ENCODE data around the gene SUFU. TPM values are rescaled to one million over a fixed set of nuclear protein-coding genes. Genes with fewer than 3 reads are reported as not detected.

Gene SUFU
- total and polyA plus RNA-seq, 7 donors, result 1.2 to 10.5 (median 6.6) TPM

DNA sequence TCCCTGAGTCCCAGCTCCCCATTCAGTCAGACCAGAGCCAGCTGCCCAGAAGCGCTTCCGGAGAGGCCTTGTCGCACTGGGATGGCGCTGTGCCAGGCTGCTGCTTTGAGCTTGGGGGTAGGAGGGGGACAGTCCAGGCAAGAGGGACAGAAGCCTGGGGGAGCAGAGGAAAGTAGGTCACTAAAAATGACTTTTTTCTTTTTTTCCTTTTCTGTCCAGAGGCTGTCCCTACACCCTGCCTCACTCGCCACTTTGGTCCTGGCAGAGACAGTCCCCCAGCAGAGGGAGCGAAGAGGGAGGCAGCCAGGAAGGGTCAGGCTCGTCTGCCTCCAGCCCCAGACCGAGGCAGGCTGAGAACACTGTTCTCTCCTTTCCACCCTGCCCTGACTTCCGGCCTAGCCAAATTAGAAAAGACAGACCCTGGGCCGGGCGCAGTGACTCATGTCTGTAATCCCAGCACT lies 124.7 kb downstream of the SUFU start:
- peak; percentile 88 for DNase-seq
- Histone ChIP-seq H3K4me3 (no peak overlapping the region), H3K36me3 (peaks cover 0 to 7% (median 0%) of the 10 kb centered on the region in 4 donors), H3K4me1 (peaks cover 0 to 91% (median 88%) of the 10 kb centered on the region in 4 donors), H3K27me3 (no peaks in the 10 kb centered on the region), H3K9me3 (no peaks in the 10 kb centered on the region), H3K27ac (peak overlapping the region; percentile 81 to 94 (median 88))
- 76 to 78% methylated on average over 11 of the region's 11 CpGs for WGBS, 2 donors
- peak in 1 of 4 donors; percentile 29 for TF ChIP-seq POLR2AphosphoS5 (IDR thresholded peaks at IDR 0.05)
- TF ChIP-seq, protein P1, sequence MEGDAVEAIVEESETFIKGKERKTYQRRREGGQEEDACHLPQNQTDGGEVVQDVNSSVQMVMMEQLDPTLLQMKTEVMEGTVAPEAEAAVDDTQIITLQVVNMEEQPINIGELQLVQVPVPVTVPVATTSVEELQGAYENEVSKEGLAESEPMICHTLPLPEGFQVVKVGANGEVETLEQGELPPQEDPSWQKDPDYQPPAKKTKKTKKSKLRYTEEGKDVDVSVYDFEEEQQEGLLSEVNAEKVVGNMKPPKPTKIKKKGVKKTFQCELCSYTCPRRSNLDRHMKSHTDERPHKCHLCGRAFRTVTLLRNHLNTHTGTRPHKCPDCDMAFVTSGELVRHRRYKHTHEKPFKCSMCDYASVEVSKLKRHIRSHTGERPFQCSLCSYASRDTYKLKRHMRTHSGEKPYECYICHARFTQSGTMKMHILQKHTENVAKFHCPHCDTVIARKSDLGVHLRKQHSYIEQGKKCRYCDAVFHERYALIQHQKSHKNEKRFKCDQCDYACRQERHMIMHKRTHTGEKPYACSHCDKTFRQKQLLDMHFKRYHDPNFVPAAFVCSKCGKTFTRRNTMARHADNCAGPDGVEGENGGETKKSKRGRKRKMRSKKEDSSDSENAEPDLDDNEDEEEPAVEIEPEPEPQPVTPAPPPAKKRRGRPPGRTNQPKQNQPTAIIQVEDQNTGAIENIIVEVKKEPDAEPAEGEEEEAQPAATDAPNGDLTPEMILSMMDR (IDR thresholded peaks at IDR 0.05), result no peak
- intact Hi-C loops (cut with DNase I), result loop anchor here (5.0 kb wide), 1 partner anchor 511 kb away; no protein-coding TSS in a partner anchor

DNA sequence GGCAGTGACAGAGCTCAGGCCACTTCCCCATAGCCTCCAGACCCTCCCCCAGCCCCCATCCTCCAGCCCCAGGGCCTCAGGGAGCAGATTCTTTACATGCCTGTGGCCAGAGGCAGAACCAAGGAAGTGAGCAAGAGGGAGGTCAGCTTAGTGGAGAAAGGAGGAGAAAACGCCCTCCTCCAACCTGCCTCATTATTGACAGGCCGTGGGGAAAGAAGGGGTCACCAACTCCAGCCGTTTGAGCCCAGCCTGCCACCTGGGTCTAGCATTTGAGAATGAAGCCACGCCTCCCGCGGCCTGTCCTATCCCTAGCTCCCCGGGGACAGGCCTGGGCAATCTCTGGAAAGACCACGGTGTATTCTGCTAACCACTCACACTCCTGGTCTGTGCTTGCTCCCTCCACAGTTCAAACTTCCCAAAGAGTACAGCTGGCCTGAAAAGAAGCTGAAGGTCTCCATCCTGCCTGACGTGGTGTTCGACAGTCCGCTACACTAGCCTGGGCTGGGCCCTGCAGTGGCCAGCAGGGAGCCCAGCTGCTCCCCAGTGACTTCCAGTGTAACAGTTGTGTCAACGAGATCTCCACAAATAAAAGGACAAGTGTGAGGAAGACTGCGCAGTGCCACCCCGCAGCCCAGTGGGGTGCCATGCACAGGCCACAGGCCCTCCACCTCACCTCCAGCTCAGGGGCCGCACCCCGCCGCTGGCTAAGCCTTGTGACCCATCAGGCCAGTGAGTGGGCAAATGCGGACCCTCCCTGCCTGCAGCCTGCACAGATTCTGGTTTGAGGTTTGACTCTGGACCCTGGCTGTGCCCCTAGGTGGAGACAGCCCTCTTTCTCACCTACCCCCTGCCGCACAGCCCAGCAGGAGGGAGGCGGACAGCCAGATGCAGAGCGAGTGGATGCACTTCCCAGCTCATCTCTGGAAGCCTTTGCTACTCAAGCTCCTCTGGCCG lies 126.2 kb downstream of the SUFU start:
- peaks cover 0 to 100% (median 98%) of the 10 kb centered on the region in 4 donors for H3K4me1 ChIP-seq
- H3K9me3 ChIP-seq, result no peaks in the 10 kb centered on the region
- H3K27ac ChIP-seq, result peak overlapping the region; percentile 81 to 94 (median 88)
- DNase-seq, result peak; percentile 58
- intact Hi-C loops (cut with DNase I), result loop anchor here (5.0 kb wide), 1 partner anchor 513 kb away; no protein-coding TSS in a partner anchor
- peaks cover 0 to 7% (median 0%) of the 10 kb centered on the region in 4 donors for H3K36me3 ChIP-seq
- H3K27me3 ChIP-seq, result no peaks in the 10 kb centered on the region
- TF ChIP-seq, protein P1 (IDR thresholded peaks at IDR 0.05), result no peak
- TF ChIP-seq POLR2A (IDR thresholded peaks at IDR 0.05) (no peak), EP300 (IDR thresholded peaks at IDR 0.05) (no peak), POLR2AphosphoS5 (IDR thresholded peaks at IDR 0.05) (no peak)
- 82 to 87% methylated on average over 22 of the region's 22 CpGs for WGBS, 2 donors
- no peak overlapping the region for H3K4me3 ChIP-seq

DNA sequence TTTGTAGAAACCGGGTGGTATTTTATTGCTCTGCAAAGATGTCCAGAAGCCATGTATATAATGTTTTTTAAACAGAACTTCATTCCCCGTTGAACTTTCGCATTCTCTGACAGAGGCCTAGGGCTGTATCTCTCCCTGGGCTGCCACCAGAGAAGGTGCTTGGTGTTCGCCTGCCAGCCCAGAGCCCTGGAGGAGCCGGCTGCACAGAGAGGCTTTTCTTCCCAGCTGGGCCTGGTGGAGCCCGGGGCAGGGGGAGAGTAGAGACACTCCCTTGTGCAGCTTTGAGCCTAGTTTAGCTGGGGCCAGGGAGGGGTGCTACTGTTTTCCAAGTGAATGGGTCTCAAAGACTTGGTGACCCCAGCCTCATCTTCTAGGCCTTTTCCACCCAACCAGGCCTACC lies 126.9 kb downstream of the SUFU start:
- no peak overlapping the region for H3K4me3 ChIP-seq
- 77 to 82% methylated on average over 6 of the region's 6 CpGs for WGBS, 2 donors
- TF ChIP-seq POLR2AphosphoS5 (IDR thresholded peaks at IDR 0.05) (no peak), POLR2A (IDR thresholded peaks at IDR 0.05) (no peak), EP300 (IDR thresholded peaks at IDR 0.05) (no peak)
- TF ChIP-seq, protein P1 (IDR thresholded peaks at IDR 0.05), result no peak
- intact Hi-C loops (cut with DNase I), result no loop called here
- no peaks in the 10 kb centered on the region for H3K27me3 ChIP-seq
- H3K4me1 ChIP-seq, result peaks cover 0 to 100% (median 99%) of the 10 kb centered on the region in 4 donors
- H3K9me3 ChIP-seq, result no peaks in the 10 kb centered on the region
- peaks cover 0 to 7% (median 0%) of the 10 kb centered on the region in 4 donors for H3K36me3 ChIP-seq
- H3K27ac ChIP-seq, result peak overlapping the region in 3 of 4 donors; percentile 85 to 94 (median 91)
- DNase-seq, result peak; percentile 35

DNA sequence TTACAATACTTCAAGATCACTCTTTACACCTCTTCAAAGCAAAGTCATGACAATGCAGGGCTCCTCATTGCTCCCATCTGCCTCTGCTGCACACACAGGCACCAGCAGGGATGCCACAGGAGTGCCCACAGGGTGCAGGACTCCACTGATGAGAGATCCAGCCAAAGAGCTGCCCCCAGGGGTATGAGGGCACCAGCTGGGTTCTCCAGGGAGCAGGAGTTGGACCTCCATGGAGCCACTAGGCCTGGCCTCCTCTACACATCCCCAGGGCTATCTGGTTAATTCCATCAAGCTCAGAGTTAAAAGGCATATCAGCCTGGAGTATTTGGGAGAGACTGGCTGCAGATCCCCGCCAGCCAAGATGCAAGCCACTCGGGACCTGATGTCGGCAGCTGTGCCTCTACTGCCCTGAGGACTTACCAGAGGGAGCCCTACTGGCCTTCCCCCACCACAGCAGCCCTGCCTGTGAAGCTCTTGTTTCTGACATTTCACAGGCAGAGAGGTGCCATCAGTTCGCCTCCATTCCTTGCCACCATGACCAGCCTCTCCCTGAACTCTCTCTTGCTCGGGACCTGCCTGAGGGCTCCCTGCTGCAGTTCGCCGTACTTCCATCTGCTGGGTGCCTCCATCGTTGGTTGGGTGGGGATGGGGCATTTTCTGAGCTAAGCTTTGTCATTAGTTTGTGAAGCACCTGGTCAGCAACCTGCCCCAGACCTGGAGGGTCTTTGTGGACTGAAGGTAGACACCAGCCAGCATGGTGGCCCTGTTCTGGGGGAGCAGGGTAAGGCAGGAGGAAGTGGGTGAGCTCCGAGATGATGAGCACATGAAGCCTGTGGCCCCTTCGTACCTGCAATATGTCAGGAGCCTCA lies 128.0 kb downstream of the SUFU start:
- Histone ChIP-seq H3K4me1 (peaks cover 0 to 93% (median 89%) of the 10 kb centered on the region in 4 donors), H3K27me3 (no peaks in the 10 kb centered on the region), H3K36me3 (peaks cover 0 to 7% (median 0%) of the 10 kb centered on the region in 4 donors), H3K9me3 (no peaks in the 10 kb centered on the region), H3K4me3 (no peak overlapping the region), H3K27ac (peak overlapping the region in 3 of 4 donors; percentile 85 to 94 (median 91))
- 87 to 94% methylated on average over 10 of the region's 10 CpGs for WGBS, 2 donors
- no peak for DNase-seq
- TF ChIP-seq, protein P1 (IDR thresholded peaks at IDR 0.05), result no peak
- no peak for TF ChIP-seq POLR2A (IDR thresholded peaks at IDR 0.05)
- intact Hi-C loops (cut with DNase I), result no loop called here

Measured in sigmoid colon (tissue), 7 donors.